ENCODE results near the gene PTK7.

DNA sequence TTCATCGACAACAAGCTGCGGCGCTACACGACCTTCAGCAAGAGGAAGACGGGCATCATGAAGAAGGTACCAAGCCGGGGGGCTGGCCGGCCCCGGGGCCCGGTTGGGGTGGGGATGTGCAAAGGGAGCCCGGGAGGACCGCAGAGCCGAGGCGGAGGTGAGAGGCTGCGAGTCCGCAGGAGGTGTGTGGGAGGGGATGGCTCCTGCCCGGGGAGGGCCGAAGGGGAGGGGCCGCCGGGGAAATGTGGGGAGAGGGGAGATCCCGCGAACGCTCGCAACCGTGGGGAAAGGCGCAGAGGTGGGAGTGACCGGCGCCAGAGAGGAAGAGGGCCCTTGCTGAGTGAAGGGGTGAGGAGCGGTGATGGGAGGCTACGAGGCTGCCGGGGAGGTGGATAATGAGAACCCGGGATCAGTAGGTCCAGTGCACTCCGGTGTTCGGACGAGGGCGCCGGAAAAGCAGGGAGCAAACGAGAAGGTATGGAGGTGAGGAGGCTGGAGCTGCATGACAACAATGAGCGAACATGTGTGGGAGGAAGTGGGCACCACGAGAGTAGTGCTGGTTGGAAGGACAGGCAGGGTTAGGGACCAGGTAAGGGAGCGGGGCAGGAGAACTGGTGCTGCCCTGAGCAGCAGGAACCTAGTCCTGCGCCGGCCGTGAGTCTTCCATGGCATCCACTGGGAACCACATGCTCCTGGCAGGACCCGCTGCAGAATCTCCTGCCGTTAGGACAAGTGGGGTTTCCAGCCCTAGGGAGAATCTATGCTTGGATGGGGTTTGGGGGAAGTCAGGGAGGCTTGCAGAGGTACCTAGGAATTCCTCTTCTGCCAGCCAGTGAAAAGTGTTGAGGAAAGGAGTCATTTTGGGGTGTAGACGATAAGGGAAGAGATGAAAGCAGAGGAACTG lies 96.2 kb downstream of the PTK7 start:
- TF ChIP-seq, protein P1, sequence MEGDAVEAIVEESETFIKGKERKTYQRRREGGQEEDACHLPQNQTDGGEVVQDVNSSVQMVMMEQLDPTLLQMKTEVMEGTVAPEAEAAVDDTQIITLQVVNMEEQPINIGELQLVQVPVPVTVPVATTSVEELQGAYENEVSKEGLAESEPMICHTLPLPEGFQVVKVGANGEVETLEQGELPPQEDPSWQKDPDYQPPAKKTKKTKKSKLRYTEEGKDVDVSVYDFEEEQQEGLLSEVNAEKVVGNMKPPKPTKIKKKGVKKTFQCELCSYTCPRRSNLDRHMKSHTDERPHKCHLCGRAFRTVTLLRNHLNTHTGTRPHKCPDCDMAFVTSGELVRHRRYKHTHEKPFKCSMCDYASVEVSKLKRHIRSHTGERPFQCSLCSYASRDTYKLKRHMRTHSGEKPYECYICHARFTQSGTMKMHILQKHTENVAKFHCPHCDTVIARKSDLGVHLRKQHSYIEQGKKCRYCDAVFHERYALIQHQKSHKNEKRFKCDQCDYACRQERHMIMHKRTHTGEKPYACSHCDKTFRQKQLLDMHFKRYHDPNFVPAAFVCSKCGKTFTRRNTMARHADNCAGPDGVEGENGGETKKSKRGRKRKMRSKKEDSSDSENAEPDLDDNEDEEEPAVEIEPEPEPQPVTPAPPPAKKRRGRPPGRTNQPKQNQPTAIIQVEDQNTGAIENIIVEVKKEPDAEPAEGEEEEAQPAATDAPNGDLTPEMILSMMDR (IDR thresholded peaks at IDR 0.05), result no peak
- TF ChIP-seq EZH2 (IDR thresholded peaks at IDR 0.05; ENCODE audit: borderline replicate concordance, insufficient read depth, low read depth, low read length, poor library complexity, severe bottlenecking), result no peak
